DLD1 (cell line): ENCODE measurements around the gene HLA-DOB.
"Not testable (repeated sequence)": the region's sequence is repeated elsewhere in the genome, so short reads cannot be mapped to it uniquely, and the experiment has no call there.

Experiments used
- in situ Hi-C: cut with HindIII; loops from 2 replicates; pipeline ENCODE4 v1.10.0; 2017; ENCODE audit warnings: low sequenced_read_pairs

Gene HLA-DOB

DNA sequence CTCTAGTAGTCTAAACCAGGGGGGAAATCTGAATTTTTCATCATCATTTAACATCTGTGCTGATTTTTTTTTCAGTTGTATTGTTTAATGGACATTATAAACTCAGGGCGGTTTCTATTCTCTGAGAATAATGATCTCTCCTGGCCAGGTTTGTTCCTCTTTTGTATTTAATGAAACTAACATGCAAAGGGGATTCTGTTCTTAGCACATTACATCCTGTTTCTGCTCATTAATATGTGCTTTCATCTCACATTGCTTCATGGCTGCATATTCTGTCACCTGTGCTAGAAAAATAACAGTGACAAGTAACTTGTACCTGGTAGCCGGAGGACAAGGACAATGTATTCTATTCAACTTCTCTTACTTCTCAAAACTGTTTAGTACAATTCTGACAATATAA, 806 bp downstream of the HLA-DOB start:
- in situ Hi-C loops: no loop called here

GRCh38 chr6:32815115-32815514, 1.7 kb downstream of the HLA-DOB start:
- in situ Hi-C loops: no loop called here

GRCh38 chr6:32814145-32814544, 2.7 kb downstream of the HLA-DOB start:
- in situ Hi-C loops: no loop called here

DNA sequence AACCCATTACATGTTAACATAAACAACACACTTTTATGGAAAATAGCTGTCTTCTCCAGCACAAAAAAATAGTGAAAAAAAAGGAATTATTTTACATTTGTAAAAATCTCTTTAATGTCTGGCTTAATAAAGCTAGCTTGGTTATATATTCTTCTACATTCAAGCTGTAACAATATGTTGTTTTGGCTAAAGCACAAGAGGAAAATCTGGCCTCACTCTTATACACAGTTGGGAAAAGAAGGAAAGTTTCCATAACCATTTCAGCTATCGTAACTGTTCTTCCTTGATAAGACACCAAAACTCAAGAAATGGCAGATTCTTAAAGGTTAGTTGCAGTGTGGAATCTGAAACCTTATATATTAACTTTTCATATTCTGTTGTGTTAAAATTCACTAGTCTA, 7.6 kb downstream of the HLA-DOB start:
- in situ Hi-C loops: no loop called here

- in situ Hi-C loops: no loop called here
Observed at GRCh38 chr6:32807020-32807580, 9.7 kb downstream of the HLA-DOB start.

GRCh38 chr6:32805404-32805803, 11.4 kb downstream of the HLA-DOB start:
- in situ Hi-C loops: not testable (repeated sequence)

DNA sequence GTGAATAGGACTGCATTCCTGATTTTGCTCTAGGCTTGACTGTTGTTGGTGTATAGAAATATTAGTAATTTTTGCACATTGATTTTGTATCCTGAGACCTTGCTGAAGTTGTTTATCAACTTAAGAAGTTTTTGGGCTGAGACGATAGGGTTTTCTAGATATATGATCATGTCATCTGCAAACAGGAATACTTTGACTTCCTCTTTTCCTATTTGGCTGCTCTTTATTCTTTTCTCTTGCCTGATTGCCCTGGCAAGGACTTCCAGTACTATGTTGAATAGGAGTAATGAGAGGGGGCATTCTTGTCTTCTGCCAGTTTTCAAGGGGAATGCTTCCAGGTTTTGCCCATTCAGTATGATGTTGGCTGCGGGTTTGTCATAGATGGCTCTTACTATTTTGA, 13.4 kb downstream of the HLA-DOB start:
- in situ Hi-C loops: no loop called here

DNA sequence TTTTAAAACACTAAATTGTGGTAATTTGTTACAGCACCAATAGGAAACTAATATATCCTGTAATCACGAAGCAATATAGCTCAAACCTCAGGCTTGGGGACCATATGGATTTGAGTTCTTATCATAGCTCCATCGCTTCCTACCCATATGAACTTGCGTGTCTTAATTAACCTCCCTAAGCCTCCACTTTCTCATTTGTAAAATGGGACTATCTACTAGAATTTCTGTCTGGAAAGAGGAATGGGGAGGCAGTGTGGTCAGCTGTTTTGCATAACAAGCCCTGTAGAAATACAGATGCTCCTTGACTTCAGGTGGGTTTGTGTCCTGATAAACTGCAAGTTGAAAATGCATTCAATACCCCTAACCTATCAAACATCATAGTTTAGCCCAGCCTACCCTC, 17.1 kb downstream of the HLA-DOB start:
- in situ Hi-C loops: loop anchor here (10.0 kb wide), 1 partner anchor 385 kb away; no protein-coding TSS in a partner anchor

DNA sequence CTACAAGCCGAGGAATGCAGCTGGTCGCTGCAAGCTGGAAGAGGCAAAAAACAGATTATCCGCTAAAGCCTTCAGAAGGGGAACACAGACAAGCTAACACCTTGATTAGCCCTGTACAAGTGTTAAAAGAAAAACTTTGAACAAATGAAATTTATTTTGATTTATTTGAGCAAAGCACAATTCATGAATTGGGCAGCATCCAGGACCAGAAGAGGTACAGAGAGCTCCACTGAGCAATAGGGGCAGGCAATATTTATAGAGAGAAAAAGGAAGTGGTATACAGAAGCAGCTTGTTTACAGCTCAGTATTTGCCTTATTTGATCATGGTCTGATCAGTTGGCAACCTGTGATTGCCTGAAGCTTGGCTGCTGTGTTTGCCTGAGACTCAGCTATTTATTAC, 17.6 kb downstream of the HLA-DOB start:
- in situ Hi-C loops: loop anchor here (10.0 kb wide), 1 partner anchor 384 kb away; no protein-coding TSS in a partner anchor

DNA sequence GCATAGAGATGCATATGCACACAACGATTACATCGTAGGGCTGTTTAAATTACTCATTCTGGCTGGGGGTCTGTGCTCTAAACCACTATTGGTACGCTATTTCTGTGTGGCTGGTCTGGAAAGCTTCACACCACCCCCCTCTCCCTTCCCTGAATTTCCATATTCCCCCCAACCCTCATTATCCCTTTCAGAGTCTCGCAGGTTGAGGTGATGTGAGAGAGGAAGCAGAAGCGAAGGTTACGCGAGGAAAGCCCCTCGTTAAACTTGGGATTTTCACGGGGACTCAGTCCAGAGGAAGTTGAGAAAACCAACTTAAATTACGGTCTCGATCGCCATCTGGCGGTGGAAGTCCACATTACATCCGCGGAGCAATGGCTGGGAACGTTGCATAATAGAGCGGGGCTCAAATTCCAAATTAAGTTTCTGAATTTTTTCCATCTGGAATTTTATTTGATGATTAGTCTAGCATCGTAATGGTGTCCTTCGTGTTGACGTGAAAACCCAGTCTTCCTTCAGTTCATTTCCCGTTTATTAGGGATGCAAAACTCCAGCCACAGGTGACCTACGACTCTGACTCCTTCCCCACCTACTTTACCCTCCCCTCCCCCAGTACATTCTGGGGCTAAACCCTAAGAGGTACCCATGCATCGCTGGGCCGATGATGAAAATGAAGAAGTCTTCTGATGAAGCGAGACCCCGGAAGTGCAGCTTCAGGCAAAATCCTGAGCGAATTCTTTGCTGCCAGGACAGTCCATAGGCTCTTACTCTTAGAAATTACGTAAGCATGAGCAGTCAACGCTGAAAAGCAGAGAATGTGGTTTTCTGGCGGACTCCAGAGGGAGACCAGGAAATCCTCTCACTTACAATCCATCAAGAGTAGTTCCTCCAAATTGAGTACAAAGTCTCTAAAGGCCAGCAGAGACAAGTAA, 19.7 kb downstream of the HLA-DOB start:
- in situ Hi-C loops: loop anchor here (10.0 kb wide), 1 partner anchor 382 kb away; no protein-coding TSS in a partner anchor

- in situ Hi-C loops: loop anchor here (10.0 kb wide), 1 partner anchor 380 kb away; no protein-coding TSS in a partner anchor
Observed at GRCh38 chr6:32794510-32794909, 22.3 kb downstream of the HLA-DOB start.

GRCh38 chr6:32792901-32793435, 23.8 kb downstream of the HLA-DOB start:
- in situ Hi-C loops: loop anchor here (10.0 kb wide), 1 partner anchor 378 kb away; no protein-coding TSS in a partner anchor

DNA sequence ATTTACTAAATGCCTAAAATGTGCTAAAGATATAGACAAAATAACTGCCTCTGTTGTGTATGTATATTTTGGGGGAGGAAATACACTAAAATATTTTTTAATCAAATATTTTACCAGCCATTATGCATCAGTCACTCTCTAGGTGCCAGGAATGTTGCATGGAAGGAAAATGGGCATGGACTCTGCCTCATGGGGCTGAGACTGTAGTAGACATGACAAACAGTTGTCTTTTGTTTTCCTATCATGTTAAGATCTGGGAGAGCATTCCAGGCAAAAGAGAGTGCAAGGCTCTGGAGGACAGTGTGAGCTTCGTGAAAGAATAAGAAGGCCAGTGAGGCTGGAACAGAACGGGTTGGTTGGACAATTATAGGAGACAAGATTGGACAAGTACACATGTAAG, 26.5 kb downstream of the HLA-DOB start:
- in situ Hi-C loops: loop anchor here (10.0 kb wide), 1 partner anchor 376 kb away; no protein-coding TSS in a partner anchor

DNA sequence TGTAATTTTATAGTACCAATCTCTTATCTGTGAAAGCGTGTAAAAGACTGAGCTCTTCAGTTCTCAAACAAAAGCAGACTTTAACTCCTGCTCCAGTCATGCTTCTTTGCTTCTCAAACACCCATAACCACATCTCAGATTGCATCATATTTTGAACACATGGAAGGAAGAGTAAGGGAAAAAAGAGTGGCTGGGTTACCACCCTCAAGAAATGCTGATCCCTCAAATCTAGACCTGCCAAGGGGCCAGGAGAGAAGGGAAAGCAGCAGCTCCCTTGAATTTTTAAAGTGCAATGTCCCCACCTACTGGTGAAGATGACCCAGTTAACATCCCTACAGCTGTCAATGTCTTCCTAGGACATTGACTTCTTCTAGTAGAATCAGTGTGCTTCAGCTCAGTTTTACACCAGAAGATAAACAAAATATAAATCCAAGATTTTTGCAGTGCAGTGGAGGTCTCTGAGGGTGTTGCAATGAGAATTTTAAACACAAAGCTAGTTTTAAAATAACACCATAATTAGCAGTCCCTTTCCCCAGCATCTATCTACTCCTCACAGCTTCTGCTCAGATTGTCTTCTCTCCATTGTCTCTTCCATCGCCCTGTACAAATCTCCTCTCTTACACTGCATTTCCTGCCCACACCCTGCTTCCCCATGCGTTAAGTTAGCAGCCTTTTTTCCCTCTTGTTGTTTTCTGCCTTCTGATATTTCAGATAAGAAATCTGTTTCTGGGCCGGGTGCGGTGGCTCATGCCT, 30.8 kb downstream of the HLA-DOB start:
- in situ Hi-C loops: no loop called here

- in situ Hi-C loops: not testable (repeated sequence)
Observed at GRCh38 chr6:32782923-32783322, 33.9 kb downstream of the HLA-DOB start.

- in situ Hi-C loops: no loop called here
Observed at GRCh38 chr6:32779036-32779435, 37.8 kb downstream of the HLA-DOB start.

DNA sequence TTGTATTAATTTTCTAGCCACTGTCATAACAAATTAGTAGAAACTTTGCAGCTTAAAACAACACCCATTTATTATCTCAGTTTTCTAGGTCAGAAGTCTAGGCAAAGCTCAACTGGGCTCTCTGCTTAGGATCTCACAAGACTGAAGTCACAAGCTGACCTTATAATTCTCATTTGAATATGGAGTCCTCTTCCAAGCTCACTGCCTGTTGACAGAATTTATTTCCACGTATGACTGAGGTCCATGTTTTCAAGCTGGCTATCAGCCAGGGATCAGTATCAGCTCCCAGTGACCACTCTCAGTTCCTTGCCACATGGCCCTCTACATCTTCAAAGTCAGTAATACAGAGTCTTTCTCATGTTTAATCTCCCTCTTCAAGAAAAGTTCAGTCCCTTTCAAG, 41.7 kb downstream of the HLA-DOB start:
- in situ Hi-C loops: no loop called here

DNA sequence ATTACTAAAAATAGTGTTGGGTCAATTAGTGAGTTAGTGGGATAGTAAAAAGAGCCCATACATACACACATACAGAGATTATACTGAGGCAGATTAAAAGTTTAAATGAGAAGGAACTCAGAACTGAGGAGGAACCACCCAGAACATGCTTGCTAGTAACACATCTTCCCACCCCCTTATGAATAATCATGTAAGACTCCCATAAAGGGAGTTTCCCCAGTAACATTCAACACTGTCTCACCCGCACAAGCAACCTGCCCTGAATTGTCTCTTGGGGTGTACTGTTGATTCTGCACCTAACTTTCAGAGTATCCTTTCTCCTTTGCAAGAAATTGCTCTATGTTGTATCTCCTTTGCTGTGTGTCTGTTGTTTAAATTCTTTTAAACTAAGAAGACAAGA, 42.4 kb downstream of the HLA-DOB start:
- in situ Hi-C loops: no loop called here

DNA sequence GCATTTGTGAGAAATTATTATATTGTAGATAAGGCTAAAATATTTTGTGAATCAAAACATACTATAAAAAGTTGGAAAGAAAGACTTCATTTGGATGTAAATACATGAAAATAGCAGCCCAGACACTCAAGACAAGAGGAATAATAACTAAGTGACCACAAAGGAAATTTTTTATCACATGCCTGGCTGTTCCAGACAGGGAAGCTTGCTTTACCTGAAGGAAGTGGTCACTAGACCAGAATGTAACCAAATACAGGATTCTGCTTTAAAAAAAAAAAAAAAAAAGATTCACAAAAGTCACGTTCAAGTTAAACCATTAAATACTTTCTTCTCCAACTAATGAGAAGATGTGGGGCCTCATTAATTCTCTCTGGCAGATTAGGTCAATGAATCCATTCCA, 44.1 kb downstream of the HLA-DOB start:
- in situ Hi-C loops: no loop called here

- in situ Hi-C loops: loop anchor here (10.0 kb wide), 1 partner anchor 99 kb away; the partner anchor contains the start of gene HLA-DQB1
Observed at GRCh38 chr6:32764048-32764447, 52.8 kb downstream of the HLA-DOB start.

DNA sequence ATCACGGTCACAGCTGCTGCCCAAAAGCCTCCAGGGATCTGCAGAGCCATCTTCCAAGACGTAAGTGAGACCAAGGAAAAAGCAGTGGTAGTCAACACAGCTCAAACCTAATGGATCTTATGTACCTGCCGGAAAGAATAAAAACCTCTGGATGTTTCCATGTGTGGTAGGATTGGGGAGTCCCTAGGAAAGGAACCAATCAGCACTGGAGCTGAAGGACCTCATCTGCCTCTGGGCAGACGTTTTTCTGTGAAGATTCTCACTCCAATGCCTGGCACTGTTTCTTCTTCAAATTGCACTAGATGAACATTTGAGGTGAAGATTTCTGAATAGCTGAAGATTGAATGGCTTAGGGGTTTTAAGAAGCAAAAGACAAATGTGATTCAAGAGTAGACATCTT, 53.4 kb downstream of the HLA-DOB start, which contains the start of gene HLA-DQB2:
TSS of gene HLA-DQB2 (minus strand) at position 112 of the 400 bp plus-strand sequence. CDS start at position 50, 62 bp downstream.
- in situ Hi-C loops: loop anchor here (10.0 kb wide), 1 partner anchor 99 kb away; the partner anchor contains the start of gene HLA-DQB1
